Hepatocyte (in vitro differentiated cells): ENCODE data around the gene SEMA6A.

Experiments used
- EZH2 ChIP-seq: fragments of 200-600 bp; sonication (generic); IDR thresholded peaks from 2 replicates; pipeline ENCODE4 v1.6.1; 2016; ENCODE audit warnings: antibody characterized with exemption, mild to moderate bottlenecking, borderline replicate concordance
- TF ChIP-seq, protein P1 (sequence below): fragments of 200-600 bp; sonication (generic); IDR thresholded peaks from 2 replicates; pipeline ENCODE4 v1.5.1; 2016; ENCODE audit warnings: antibody characterized with exemption, mild to moderate bottlenecking; ENCODE audit not compliant: poor library complexity

DNA sequence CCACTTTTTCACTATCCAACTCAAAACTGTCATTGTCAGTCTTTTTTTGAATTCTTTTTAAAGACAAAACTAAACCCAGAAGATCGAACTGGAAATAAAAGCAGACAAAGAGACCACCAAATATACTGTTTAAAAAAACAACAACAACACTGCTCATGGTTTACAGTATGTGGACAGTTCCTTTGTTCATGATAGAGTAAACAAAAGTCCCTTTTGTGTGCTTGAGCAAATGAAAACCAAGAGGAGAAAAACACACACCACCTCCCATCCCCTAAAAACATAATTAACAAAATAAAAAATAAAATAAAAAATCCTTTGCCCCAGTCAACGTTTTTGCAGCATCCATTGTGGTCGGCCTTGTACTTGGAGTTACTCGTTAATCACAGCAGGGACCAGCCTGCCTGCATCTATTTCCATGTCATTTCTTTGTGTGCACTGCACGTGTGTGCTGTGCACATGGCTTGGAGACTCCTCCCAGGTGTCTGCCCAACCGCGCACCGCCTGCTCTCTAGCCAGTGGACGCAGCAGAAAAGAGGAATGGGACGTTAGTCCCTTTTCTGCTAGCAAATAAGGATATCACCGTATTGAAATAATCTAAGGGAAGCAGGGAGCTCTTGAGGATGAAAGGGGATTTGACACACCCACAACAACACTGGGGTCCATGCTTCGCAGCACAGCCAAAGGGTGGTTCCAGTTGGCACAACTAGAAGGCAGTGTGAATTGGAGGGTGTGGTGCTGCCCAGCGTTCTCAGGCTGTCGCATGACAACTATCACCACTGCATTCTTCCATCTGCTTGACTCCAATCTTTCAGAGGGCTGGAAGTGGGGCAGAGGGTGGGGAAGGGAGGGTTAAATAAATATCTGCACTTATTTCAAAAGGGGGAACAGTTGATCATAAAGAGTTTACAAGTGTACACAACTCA lies 130.0 kb downstream of the SEMA6A start:
- TF ChIP-seq, protein P1, sequence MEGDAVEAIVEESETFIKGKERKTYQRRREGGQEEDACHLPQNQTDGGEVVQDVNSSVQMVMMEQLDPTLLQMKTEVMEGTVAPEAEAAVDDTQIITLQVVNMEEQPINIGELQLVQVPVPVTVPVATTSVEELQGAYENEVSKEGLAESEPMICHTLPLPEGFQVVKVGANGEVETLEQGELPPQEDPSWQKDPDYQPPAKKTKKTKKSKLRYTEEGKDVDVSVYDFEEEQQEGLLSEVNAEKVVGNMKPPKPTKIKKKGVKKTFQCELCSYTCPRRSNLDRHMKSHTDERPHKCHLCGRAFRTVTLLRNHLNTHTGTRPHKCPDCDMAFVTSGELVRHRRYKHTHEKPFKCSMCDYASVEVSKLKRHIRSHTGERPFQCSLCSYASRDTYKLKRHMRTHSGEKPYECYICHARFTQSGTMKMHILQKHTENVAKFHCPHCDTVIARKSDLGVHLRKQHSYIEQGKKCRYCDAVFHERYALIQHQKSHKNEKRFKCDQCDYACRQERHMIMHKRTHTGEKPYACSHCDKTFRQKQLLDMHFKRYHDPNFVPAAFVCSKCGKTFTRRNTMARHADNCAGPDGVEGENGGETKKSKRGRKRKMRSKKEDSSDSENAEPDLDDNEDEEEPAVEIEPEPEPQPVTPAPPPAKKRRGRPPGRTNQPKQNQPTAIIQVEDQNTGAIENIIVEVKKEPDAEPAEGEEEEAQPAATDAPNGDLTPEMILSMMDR: no peak
- TF ChIP-seq EZH2: no peak
